PFSK-1 (cell line): ENCODE data around the gene ALDOA.

Experiments
- FOXP2 ChIP-seq: optimal IDR thresholded peaks from 2 replicates; pipeline ENCODE3; 2011; ENCODE audit warnings: borderline replicate concordance, control low read depth, inconsistent platforms; ENCODE audit not compliant: insufficient read depth; ENCODE audit errors: extremely low read length, extremely low read depth
- POLR2AphosphoS5 ChIP-seq: IDR thresholded peaks from 2 replicates; pipeline ENCODE4 v1.6.1; 2012; ENCODE audit warnings: low read depth, mild to moderate bottlenecking, control low read depth, low read length, moderate library complexity
- SIN3A ChIP-seq: IDR thresholded peaks from 2 replicates; pipeline ENCODE4 v1.6.1; 2012; ENCODE audit warnings: mild to moderate bottlenecking, low read length, moderate library complexity, borderline replicate concordance; ENCODE audit not compliant: insufficient read depth
- TAF1 ChIP-seq: IDR thresholded peaks from 2 replicates; pipeline ENCODE4 v1.6.1; 2012; ENCODE audit warnings: low read length, control low read depth, borderline replicate concordance; ENCODE audit not compliant: insufficient read depth
- TF ChIP-seq, protein P1 (sequence below), 2 experiments: IDR thresholded peaks; 2 replicates each; pipeline versions ENCODE4 v1.6.1 to v1.8.0; 2011 to 2012; ENCODE audit warnings: low read depth in 2 of 2, low read length in 2 of 2, control low read depth in 1 of 2, inconsistent platforms in 1 of 2, mild to moderate bottlenecking in 1 of 2, moderate library complexity in 1 of 2; ENCODE audit not compliant: insufficient read depth in 1 of 2

ALDOA gene

GRCh38 chr16:30114411-30114810 is 48.9 kb downstream of the ALDOA start:
- TF ChIP-seq SIN3A (no peak), TAF1 (no peak), POLR2AphosphoS5 (no peak), FOXP2 (no peak)
- TF ChIP-seq, protein P1, sequence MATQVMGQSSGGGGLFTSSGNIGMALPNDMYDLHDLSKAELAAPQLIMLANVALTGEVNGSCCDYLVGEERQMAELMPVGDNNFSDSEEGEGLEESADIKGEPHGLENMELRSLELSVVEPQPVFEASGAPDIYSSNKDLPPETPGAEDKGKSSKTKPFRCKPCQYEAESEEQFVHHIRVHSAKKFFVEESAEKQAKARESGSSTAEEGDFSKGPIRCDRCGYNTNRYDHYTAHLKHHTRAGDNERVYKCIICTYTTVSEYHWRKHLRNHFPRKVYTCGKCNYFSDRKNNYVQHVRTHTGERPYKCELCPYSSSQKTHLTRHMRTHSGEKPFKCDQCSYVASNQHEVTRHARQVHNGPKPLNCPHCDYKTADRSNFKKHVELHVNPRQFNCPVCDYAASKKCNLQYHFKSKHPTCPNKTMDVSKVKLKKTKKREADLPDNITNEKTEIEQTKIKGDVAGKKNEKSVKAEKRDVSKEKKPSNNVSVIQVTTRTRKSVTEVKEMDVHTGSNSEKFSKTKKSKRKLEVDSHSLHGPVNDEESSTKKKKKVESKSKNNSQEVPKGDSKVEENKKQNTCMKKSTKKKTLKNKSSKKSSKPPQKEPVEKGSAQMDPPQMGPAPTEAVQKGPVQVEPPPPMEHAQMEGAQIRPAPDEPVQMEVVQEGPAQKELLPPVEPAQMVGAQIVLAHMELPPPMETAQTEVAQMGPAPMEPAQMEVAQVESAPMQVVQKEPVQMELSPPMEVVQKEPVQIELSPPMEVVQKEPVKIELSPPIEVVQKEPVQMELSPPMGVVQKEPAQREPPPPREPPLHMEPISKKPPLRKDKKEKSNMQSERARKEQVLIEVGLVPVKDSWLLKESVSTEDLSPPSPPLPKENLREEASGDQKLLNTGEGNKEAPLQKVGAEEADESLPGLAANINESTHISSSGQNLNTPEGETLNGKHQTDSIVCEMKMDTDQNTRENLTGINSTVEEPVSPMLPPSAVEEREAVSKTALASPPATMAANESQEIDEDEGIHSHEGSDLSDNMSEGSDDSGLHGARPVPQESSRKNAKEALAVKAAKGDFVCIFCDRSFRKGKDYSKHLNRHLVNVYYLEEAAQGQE (IDR thresholded peaks at IDR 0.05; ENCODE audit: insufficient read depth in 1 of 2, low read depth in 2 of 2, low read length in 2 of 2): no peak

GRCh38 chr16:30115238-30115637 is 49.7 kb downstream of the ALDOA start:
- no peak for TF ChIP-seq POLR2AphosphoS5
- TF ChIP-seq SIN3A: no peak
- no peak for TF ChIP-seq TAF1
- TF ChIP-seq, protein P1 (IDR thresholded peaks at IDR 0.05; ENCODE audit: insufficient read depth in 1 of 2, low read depth in 2 of 2, low read length in 2 of 2): no peak
- no peak for TF ChIP-seq FOXP2

DNA sequence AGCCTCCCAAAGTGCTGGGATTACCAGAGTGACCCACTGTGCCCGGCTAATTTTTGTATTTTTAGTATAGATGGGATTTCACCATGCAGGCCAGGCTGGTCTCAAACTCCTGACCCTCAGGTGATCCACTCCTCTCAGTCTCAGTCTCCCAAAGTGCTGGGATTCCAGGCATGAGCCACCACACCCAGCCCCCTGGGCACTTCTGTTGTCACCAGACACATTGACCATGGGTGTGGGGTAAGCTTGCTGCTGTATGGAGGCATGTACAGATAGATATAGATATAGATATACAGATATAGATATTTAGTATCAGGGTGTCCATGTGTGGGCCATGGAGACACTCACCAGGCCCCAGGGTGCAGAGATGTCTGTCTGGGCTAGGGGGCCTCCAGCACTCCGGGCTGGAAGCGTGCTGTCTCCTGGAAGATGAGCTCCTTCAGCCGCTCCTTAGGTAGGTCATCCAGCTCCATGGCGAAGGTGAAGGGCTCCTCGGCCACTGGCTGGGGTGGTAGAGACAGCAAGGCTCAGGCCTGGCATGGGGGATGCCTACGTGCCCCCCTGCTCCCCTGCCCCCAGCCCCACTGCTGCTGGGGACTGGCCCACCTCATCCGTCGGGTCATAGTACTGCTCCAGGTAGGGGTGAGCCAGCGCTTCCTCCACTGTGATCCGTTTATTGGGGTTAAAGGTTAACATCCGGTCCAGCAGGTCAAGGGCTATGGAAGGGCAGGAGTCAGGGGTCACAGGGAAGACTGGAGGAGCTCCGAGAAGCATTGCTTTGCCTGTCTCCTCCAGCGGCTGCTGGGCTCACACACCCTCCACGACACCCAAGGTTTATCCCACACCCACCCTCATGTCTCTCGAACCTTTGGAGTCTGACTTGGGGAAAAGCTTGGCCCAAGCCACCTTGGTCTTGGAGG is 51.0 kb downstream of the ALDOA start:
- TF ChIP-seq POLR2AphosphoS5: no peak
- no peak for TF ChIP-seq TAF1
- TF ChIP-seq FOXP2: no peak
- TF ChIP-seq, protein P1 (IDR thresholded peaks at IDR 0.05; ENCODE audit: insufficient read depth in 1 of 2, low read depth in 2 of 2, low read length in 2 of 2): no peak
- no peak for TF ChIP-seq SIN3A

DNA sequence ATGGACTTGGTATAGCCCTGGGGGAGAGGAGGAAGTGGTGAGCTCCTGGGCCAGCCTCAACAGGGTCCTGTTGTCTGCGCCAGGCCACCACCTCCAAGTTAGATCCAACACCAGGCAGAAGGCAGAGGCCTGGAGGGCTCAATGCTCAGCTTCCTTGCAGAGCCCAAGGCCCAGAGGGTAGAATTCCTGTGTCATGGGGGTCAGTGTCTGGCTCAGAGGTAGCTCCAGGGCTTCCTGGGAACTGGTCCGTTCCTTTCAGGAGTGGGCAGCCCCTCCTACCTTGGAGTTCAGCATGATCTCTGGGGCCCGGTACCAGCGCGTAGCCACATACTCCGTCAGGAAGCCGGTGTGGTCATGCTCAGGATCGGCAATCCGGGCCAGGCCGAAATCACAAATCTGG is 52.2 kb downstream of the ALDOA start:
- TF ChIP-seq, protein P1 (IDR thresholded peaks at IDR 0.05; ENCODE audit: insufficient read depth in 1 of 2, low read depth in 2 of 2, low read length in 2 of 2): no peak
- TF ChIP-seq TAF1: no peak
- no peak for TF ChIP-seq SIN3A
- TF ChIP-seq FOXP2: no peak
- no peak for TF ChIP-seq POLR2AphosphoS5
